GF-D8 (cell line): Measurements from ENCODE around the gene PDLIM7.
A peak's percentile ranks its signal among the peaks of the same experiment; 100 is the strongest.

Source experiments
- DNase-seq: peaks from one replicate; lab custom pipeline; 2025; lab: John Stamatoyannopoulos, UW

The PDLIM7 gene

GRCh38 chr5:177474846-177475562, 22.4 kb downstream of the PDLIM7 start:
- no peak for DNase-seq

GRCh38 chr5:177474002-177474476, 23.4 kb downstream of the PDLIM7 start:
- DNase-seq = no peak

GRCh38 chr5:177473443-177474001, 23.9 kb downstream of the PDLIM7 start, which contains the start of gene DBN1:
DBN1 (minus strand) TSS chr5:177473634; CDS start chr5:177473521, 113 bp downstream.
- DNase-seq = no peak

- DNase-seq = no peak
Observed at GRCh38 chr5:177472460-177473442, 24.7 kb downstream of the PDLIM7 start.

- DNase-seq = no peak
Observed at GRCh38 chr5:177471610-177472356, 25.6 kb downstream of the PDLIM7 start.

- no peak for DNase-seq
Observed at GRCh38 chr5:177470759-177471536, 26.5 kb downstream of the PDLIM7 start.

GRCh38 chr5:177469750-177470525, 27.5 kb downstream of the PDLIM7 start:
- DNase-seq = no peak

- DNase-seq = no peak
Observed at GRCh38 chr5:177468685-177469628, 28.4 kb downstream of the PDLIM7 start.

- DNase-seq = no peak
Observed at GRCh38 chr5:177468329-177468684, 29.1 kb downstream of the PDLIM7 start.

- DNase-seq = no peak
Observed at GRCh38 chr5:177467436-177467835, 30.0 kb downstream of the PDLIM7 start.

GRCh38 chr5:177466861-177467260, 30.5 kb downstream of the PDLIM7 start:
- no peak for DNase-seq

- no peak for DNase-seq
Observed at GRCh38 chr5:177465044-177465443, 32.4 kb downstream of the PDLIM7 start.

GRCh38 chr5:177462021-177462670, 35.3 kb downstream of the PDLIM7 start:
- peak; percentile 49 for DNase-seq

- no peak for DNase-seq
Observed at GRCh38 chr5:177459819-177460628, 37.4 kb downstream of the PDLIM7 start.

GRCh38 chr5:177459357-177459756, 38.0 kb downstream of the PDLIM7 start:
- DNase-seq = no peak

- DNase-seq = no peak
Observed at GRCh38 chr5:177458912-177459350, 38.5 kb downstream of the PDLIM7 start.

GRCh38 chr5:177457852-177458681, 39.3 kb downstream of the PDLIM7 start:
- no peak for DNase-seq
